NT2/D1 (cell line): Measurements from ENCODE around the gene ARL15.

Experiments used
- SUZ12 ChIP-seq: IDR thresholded peaks from 2 replicates; pipeline ENCODE4 v1.6.1; 2011; ENCODE audit not compliant: insufficient read length, insufficient read depth; ENCODE audit errors: extremely low read depth
- YY1 ChIP-seq: IDR thresholded peaks from 2 replicates; pipeline ENCODE4 v1.6.1; 2011; ENCODE audit not compliant: insufficient read length, insufficient read depth
- ZNF274 ChIP-seq: IDR thresholded peaks from 2 replicates; pipeline ENCODE4 v1.6.1; 2011; ENCODE audit warnings: mild to moderate bottlenecking, low read depth, low read length

DNA sequence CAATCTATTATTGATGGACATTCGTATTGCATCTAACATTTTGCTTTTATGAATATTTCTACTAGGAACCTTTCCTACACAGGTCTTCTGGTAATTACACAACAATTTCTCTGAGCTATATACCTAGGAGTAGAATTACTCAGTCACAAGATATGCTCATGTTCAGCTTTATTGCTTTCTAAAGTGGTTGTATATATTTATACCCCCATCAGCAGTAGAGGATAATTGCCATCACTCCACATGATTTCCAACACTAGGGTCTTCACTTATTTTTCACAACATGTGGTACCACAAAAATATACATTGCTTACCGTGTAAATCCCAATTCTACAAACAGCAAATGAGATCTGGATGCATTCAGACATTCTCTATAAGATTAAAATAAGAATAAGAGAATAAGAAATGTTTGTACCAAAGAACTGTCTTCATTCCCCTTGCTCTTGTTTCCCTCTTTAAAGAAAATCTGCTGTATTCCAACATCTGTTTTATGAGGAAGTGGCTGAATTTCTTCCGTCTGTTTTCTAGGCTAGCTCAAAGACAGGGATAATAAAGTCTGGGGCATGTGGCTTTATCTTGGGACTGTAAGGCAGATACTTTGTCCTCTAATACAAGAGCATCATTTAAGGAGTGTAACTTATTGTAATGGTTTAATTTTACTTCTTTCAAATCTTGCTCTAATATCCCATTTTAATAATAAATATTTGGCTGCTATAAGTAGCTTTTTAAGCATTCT, 28.2 kb downstream of the ARL15 start:
- no peak for TF ChIP-seq YY1
- TF ChIP-seq ZNF274, result no peak
- TF ChIP-seq SUZ12, result no peak
